SKM-1 treated with dmso at 0.1 percent for 144 hours (cell line): ENCODE data around the gene FN1.

Source experiments
- DNase-seq: peaks from one replicate; lab custom pipeline; 2025; ENCODE audit not compliant: unreplicated experiment; lab: John Stamatoyannopoulos, UW

FN1 gene

DNA sequence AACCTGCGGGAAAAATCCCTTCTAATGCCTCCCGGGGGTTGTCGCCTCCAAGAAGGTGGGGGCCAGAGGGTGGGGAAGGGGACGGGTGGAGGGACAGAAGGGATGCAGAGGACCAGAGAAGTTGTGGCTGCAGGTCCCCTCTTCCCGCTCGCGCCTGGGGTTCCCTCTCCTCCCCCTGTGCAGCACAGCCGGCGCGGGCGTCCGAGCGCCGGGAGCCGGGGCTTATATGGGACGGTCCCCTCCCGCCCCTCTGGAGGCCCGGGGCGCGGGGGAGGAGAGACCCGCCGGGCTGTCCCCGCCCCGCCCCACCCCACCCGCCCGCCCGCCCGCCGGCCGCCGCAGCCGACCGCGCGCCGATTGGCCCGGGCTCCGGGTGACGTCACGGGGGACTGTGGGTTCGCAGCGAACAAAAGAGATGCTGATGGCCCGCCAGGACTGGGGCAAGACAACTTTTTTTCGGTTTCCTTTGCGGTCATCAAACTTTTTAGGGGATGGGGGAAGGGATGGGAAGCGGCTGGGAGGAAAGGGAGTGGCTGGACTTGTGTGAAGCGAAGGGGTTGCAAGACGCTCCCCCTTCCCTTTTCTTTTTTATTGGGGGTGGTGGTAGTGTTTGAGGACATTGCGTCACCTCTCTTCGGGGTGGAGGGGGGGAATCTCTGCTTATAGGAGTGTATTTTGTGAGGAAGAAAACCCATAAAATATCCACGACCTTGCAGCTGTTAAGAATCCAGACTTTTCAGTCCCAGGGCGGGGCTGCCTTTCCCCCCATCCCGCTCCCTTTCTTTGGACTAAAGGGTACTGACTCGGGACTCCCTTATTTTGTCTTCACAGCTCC lies at the start of gene FN1:
Gene FN1 (minus strand): TSS at position 199 of the 835 bp plus-strand sequence. CDS start 266 bp downstream, outside the sequence.
- no peak for DNase-seq

DNA sequence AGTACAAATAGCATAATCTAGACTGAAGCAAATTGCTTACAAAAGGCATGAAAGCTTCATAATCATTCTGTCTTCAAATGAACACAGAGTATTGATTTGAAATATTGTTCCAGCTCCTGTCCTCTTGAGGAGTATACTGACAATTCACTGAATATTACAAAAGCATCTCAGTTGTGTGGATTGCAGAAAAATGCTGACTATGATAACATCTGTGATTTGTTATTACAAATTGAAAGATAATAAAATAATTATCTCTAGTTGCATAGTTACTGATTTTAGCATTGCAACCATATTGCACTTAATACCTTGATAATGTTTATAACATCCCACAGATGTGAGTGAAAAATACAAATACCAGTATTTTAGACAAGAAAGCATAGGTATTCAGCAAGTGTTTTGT lies 49.2 kb upstream of the FN1 start:
- no peak for DNase-seq

DNA sequence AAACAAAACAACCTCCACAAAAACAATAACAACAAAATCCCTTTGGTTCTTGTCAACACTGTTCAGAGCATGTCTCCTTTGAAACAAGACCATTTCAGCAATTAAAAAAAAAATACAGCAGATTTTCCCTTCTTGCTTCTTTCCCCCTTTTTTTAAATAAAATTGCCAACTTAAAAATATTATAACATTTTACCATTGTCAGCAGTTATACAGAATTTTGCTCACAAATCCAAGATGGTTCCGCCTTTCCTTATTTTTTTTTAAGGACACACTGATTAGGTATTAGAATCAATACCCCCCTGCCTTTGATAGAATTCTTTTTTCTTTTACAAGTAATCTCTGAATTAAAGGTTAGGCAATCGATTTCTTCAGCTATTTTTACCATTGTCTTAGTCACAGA lies 48.7 kb upstream of the FN1 start:
- DNase-seq = no peak

DNA sequence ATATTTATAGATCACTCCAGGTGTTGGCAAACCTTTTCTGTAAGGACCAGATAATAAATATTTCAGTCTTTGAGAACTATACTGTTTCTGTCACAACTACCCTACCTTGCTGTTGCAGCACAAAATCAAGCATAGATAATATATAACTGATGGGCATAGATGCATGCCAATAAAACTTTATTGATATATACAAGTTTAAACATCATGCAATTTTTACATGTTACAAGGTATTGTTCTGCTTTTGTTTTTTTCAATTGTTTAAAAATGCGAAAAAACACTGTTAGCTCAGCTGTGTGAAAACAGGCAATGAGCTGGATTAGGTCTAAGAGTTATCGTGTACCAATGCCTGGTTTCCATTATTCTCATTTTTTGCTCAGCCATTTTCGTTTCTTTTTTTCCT lies 47.6 kb upstream of the FN1 start:
- DNase-seq = no peak

DNA sequence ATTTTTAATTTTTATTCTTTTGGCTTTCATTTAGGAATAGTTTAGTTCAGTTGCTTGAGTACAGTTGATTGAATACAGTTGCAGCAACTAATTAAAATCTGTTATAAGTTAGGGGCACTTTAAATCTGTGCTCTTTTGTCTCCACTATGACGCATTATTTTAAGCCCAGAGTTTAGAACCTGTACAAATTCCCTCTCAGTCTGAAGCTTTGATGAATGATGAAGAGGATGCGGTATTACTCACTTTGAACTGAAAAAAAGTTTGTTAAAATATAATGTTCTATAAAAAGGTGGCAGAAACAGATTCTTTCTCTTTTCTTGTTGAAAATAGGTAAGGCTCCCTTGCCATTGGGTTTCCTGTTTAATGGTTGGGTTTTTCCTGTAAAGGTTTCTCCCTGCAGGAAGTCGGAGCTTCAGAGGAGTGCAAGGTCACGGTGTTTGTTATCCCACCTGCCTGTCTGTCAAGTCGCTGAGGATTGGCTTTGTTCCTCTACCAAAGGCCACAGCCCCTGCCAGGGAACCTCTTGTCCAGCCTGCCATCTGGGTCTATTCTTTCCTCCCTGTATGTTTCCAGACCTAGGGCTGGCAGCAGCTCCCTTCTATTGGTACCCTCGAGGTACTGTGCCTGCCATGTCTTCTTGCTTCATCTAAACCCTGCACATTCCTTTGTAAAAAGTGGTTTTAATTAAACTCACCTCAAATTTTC lies 43.8 kb upstream of the FN1 start:
- DNase-seq = no peak

DNA sequence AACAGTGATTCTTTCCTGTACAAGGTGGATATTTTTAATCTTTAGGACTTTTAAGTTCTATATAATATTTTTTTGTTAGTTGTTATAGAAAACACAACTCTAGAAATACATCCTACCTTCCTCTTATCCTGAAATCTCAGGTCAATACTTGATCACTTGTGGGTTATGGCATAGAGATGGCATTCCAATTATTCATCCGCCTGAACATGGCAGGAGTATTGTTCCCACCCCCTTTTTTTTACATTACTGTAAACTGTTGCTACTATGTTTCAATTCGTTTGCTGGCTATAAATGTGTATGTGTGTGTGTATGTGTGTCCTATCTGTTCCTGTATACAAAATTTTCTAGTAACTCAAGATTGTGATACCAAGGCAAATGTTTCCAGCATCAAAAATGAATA lies 43.3 kb upstream of the FN1 start:
- no peak for DNase-seq

DNA sequence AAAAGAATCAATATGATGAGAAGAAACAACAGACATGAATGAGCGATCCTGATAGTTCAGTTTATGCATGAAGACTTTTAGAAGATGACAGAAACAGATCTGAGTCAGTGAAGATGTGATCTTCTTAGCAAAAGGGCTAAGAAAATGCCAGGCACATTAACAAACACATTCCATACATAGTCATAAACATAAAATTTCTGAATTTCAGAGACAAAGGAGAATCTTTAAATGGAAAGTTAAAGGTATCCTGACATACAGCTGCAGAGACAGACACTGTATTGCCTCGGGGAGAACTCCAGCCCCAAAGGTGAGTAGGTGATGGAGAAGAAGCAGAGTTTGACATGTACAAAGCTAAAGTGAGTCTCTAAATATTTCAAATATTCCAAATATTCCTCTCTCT lies 40.6 kb upstream of the FN1 start:
- DNase-seq = no peak

DNA sequence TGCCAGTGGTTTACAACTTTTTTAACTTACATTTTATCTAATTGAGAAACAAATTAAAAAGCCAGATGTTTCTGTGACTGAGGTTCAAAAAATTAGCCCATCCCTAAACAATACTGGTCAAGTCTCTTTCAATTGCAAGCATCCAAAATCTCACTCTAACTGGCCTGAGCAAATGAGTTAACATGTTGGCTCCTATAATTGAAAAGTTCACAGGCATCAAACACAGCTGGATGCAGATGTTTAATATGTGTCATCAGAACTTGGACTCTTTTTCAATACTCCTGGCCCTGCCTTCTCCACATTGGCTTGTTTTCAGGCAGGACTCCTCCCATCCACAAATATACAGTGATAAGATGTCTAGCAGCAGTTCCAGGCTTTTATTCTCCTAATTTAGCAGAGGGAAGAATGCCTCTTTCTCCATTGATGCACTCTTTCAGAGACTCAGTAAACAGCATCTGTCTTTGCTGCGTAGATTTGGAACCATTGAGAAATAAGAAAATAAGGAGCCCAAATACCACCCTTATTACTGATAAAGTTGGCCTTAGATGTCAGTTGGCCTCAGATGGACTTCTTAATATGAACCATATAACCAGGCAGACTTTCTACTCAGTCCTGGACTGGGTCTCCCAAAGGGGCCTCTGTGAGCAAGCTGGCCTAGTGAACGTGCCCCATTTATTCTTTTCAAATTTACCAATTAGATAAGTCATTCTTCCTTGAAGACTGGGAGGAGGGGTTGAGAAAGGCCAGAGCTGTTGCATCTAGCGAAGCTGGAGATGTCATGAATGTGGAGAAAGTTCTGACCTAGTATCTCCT lies 30.4 kb upstream of the FN1 start:
- no peak for DNase-seq

DNA sequence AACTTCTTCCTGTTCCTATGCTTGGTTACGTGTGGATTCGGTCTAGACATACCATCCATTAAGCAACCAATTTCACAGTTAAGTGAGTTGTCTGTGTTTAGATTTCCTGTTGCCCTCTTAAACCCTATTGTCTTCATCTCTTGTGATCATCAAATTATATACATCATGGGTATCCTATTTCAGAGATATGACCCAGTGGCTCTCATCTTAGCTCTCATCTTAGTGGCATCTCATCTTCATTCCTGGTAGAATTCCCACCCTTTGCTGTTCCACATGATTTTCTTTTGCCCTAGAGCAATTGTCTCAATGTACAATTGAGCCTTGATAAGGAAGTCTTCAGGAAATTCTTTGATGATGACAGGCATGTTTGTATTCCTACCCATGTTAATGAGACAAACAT lies 29.4 kb upstream of the FN1 start:
- no peak for DNase-seq

DNA sequence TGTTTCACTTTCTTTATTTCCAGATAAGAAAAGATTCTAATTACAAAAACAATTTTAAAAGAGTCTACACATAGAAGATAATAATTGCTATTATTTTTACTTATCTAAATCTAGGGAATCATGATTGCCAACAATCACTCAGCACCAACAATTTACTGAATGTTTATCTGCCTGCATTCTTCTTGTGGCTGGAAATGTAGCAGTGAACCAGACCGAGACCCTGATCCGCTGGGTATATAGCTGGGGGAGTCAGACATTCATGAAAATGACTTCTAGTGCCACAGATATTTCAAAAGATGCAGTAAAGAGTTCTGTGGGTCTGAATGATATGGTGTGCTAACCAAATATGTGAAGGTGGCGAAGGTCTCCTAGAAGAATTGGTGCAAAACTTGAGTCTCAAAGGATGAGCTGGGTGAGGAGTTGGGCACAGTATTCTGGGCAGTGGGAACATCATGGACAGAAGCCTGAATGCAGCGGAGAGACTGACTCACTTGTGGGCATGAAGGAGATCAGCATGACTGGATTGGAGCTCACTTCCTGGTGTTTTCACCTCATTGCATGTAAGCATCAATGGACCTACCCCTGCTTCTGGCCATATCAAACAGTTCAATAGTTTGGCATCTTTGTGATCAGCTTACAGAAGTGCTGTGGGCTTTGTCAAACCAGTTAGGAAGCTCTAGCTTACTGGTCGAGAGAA lies 26.1 kb upstream of the FN1 start:
- no peak for DNase-seq

DNA sequence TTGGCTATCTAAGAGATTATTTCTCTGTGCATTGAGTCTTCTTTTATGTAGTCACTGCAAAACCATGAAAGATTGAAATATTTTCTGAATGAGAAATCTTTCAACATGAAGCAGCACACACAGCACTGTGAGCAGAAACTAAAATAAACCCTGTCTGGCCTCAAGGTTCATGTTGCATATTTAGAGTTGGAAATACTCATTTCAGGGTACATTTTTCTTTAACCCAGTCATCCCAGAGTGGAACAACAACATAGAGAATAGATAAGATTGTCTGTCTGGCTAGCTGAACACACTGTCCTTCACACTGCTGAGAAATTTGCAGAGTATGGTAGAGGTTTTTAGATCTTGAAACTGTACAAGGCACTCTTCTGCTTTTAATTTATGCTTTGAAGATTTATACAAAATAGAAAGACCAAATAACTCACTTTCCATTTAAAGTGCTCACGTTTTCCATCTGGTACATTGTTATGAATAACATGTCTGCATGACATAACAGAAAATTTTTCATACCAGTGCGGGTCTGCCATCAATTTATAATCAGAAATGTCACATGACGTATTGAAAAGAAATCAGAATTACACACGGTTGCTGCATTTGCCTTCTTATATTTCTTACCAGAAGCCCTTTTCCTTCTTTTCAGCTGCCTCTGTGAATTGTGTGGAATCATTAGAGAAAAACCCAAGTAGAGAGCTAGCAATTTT lies 25.0 kb upstream of the FN1 start:
- no peak for DNase-seq

DNA sequence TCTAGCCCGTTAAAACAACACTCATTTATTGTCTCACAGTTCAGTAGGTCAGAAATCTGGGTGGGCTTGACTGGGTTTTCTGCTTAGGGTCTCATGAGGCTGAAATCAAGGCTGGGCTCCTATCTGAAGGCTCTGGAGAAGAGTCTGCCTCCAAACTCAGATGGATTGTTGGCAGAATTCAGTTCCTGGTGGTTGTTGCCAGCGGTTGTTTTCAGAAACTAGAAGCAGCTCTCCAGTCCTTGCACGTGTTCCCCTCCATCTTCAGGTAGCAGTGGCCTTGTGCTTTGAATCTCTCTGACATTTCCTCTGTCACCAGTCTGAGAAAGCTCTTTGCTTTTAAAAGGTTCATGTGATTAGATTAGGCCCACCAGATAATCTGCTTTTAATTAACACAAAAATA lies 20.1 kb upstream of the FN1 start:
- no peak for DNase-seq

DNA sequence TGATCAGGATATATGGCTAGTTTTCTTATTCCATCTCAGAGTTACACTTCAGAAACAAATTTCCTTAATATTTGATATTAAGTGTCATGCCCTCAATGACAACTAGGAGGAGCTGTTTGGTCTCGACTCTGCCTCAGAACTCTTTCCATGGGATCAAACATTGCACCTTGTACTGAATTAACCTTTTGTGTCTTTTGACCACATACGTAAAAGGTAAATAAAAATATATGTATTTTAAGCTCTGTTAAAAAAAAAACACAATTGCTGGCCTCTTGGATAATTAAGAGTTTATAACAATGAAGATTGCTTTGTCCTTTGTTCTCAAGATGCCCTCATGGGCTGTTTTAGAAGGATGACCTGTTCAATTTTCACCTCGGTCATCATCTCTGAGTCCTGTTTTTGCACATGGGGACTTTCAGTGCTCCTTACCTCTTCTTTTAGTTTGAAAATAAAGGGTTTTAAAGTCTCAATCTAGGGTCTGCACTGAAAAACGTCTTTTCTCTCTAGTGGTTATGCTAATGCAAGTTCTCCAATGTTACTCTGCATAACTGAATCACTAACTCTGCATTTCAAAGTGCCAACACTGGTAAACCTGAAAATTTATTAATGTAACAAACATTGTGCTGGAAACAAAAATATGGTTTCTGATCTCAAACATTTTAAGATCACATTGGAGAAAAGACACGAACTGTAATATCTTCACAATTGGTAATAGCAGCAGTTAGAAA lies 18.8 kb upstream of the FN1 start:
- peak; percentile 29 for DNase-seq

DNA sequence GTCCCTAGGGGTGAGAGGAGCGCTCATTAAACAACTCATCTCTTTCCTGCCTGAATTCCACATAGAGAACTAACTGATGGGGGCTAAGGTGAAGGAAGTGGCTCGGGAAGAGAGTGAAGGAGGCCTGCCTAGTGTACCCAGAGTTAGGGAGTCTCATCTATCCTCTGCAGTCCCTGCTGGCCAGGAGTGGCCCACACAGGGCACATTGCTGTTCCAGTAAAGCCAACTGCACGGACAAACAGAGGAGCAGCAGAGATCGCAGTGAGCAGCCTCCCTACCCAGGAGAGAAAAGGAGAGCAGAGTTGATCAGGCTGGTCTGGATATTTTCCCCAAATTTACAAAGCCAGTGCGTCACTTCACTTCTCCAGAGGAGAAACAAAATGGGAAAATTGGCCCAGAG lies 16.9 kb upstream of the FN1 start:
- DNase-seq = no peak

DNA sequence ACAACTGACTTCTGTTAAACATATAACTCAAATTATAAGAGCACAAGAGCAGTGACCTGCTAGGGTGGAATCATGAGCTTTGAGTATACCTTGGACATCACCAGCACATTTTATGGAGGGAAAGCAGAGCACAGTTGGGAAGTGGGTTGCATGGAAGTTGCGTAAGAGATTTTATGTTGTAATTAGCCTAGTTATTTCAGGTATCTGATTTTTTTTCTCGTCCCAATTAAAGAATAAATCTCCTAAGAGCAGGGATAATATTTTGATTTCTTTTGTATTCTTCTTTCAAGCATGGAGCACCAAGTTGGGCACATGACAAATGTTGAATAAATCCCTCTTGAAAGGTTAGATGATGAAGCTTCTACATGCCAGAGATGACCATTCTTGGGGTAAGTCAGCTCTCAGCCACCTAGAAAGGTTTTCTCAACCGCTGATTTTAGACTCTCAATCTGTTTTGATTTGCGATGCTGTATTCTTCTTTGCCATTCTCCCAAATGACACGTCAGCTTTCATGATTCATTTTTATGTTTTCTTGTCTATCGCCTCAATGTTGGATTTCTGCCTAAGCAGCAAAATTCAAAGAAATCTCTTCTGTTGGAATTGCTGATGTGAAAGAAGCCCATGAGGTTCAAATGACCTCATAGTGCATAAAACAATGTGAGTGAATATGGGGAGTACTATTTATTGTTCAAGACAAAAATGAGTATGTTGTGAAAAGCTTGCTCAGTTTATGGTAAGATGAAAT lies 15.3 kb upstream of the FN1 start:
- no peak for DNase-seq

DNA sequence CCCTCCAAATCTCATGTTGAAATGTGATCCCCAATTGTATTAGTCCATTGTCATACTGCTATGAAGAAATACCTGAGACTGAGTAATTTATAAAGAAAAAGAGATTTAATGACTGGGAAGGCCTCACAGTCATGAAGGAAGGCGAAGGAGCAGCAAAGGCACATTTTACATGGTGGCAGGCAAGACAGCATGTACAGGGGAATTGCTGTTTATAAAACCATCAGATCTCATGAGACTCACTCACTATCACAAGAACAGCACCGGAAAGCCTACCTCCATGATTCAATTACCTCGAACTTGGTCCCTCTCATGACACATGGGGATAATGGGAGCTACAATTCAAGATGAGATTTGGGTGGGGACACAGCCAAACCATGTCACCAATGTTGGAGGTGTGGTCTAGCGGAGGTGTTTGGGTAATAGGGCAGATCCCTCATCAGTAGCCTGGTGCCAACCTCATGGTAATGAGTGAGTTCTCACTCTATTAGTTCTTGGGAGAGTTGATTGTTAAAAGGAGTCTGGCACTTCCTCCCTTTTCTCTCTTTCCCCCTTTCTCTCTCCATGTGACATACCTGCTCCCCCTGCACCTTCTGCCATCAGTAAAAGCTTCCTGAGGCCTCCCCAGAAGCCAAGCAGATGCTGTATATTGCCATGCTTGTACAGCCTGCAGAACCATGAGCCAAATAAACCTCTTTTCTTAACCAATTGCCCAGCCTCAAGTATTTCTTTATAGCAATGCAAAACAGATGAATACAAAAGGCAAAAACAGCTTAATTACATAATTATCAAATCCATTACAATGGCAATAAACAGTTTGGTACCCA lies 14.5 kb upstream of the FN1 start:
- DNase-seq = no peak

DNA sequence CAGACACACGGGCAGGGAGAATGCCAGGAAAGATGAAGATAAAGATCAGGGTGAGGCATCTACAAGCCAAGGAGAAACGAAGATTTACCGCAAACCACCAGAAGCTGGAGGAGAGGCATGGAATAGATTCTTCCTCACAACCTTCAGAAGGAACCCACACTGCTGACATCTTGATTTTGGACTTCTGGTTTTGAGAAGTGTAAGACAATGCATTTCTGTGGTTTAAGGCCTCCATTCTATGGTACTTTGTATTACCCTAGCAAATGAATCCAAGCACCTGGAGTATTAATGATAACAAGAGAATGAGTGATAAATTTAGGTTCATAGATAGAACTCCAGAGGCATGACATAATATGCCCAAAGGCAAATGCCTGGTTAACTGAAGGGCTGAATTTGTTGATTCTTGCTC lies 11.8 kb upstream of the FN1 start:
- no peak for DNase-seq

DNA sequence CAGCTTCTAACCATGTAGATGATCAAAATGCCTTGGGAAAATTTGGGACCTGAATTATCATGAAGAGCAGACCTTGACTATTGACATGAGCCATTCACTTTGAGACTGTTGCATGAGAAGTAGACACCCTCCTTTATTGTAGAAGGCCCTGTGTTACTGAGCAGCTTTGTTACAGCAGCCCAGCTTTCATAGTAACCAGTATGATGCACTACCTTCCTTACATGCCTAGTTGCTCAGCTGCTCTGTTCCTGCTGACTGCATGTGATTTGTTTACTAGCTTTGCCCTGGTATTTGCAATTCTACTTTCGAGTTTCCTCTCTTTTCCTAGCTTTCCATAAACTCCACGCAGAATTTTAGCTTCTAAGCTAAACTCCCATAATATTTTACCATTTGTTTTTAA lies 11.2 kb upstream of the FN1 start:
- no peak for DNase-seq
